MCF 10A (cell line): ENCODE data around the gene ARHGAP42. TPM values are rescaled to one million over a fixed set of nuclear protein-coding genes. Genes with fewer than 3 reads are reported as not detected.

Experiments used
- BruUV-seq: library from RNA; stranded (reverse); fragments of 400-500 nt; replicated peaks from 2 replicates; lab custom pipeline; 2021; lab: Mats Ljungman, UMichigan
- CTCF ChIA-PET: fragments of 300-600 bp; sonication (Branson Sonifier 250); formaldehyde crosslinking; extraction: SDS; loops from one replicate; lab custom pipeline; 2021; ENCODE audit warnings: antibody characterized with exemption, inconsistent platforms; lab: Yijun Ruan, JAX
- POLR2A ChIA-PET: fragments of 300-600, 350-650 bp; sonication (Branson Sonifier 250); formaldehyde crosslinking; extraction: SDS; loops from one replicate; lab custom pipeline; 2020; ENCODE audit warnings: antibody characterized with exemption, inconsistent platforms; lab: Yijun Ruan, JAX
- DNase-seq: peaks from one replicate; pipeline ENCODE4 v3.0.0-alpha.2; 2018; ENCODE audit not compliant: unreplicated experiment
- H3K27ac Mint-ChIP-seq: one replicate; pipeline ENCODE4 v1.8.0; 2022; ENCODE audit warnings: mild to moderate bottlenecking, low read depth, mixed read lengths; ENCODE audit not compliant: unreplicated experiment
- H3K27me3 Mint-ChIP-seq: one replicate; pipeline ENCODE4 v1.8.0; 2022; ENCODE audit warnings: mixed read lengths; ENCODE audit not compliant: insufficient read depth, unreplicated experiment
- H3K36me3 Mint-ChIP-seq: one replicate; pipeline ENCODE4 v1.8.0; 2022; ENCODE audit warnings: mild to moderate bottlenecking, moderate library complexity, mixed read lengths; ENCODE audit not compliant: insufficient read depth, unreplicated experiment
- H3K4me1 Mint-ChIP-seq: one replicate; pipeline ENCODE4 v1.8.0; 2022; ENCODE audit warnings: mixed read lengths; ENCODE audit not compliant: insufficient read depth, unreplicated experiment
- H3K4me3 Mint-ChIP-seq: one replicate; pipeline ENCODE4 v1.8.0; 2022; ENCODE audit warnings: mild to moderate bottlenecking, moderate library complexity, mixed read lengths; ENCODE audit not compliant: unreplicated experiment
- H3K9me3 Mint-ChIP-seq: one replicate; pipeline ENCODE4 v1.8.0; 2022; ENCODE audit warnings: mixed read lengths; ENCODE audit not compliant: unreplicated experiment
- intact Hi-C: fragments of 100-400 bp; cut with micrococcal nuclease; formaldehyde crosslinking; loops from 2 replicates; pipeline ENCODE4 v1.14.1; 2022
- total RNA-seq: library from RNA; stranded (reverse); gene quantifications from 2 replicates; pipeline ENCODE4 v1.2.3, GENCODE V29; 2022
- TF ChIP-seq, protein P1 (sequence below): fragments of 200-600 bp; IDR thresholded peaks from one replicate; pipeline ENCODE4 v1.8.0; 2022; ENCODE audit warnings: antibody characterized with exemption, mild to moderate bottlenecking; ENCODE audit not compliant: unreplicated experiment

Gene ARHGAP42
- total RNA-seq, 1 experiment from 2014 or later, result 2.5 TPM

DNA sequence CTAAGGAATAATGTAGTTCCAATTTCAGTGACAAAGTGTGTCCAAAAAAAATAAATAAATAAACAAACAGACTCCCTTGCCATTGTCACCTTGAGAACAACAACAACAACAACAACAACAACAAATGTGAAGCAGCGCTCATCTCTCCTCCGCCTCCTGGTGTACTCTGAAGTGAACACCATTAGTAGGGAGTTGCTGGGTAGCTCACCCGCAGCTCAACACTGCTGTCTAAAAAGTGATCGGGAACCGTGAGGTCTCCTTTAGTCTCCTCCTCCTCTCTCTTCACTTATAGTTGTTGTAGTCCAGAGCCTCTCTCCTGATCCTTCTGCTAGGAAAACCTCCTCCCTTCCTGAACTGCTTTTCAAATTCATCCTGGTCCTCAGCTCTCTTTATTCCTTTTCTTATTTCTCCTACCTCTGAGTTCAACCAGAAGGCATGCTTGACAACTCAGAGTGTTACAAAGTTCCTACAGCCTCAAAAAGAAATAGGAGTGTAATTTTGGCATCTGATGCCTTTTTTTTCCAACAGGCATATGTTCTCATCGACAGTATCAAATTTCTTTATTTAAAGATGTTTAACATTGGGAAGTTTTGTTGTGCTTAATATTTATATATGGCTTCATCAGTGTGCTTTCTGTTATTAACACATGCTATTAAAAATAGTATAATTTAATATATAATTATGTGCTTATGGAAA, 227.5 kb downstream of the ARHGAP42 start:
- Mint-ChIP-seq H3K4me1 (no peaks in the 10 kb centered on the region), H3K27ac (no peak overlapping the region), H3K27me3 (no peaks in the 10 kb centered on the region), H3K9me3 (no peaks in the 10 kb centered on the region), H3K36me3 (no peaks in the 10 kb centered on the region), H3K4me3 (no peak overlapping the region)
- no peak for DNase-seq
- CTCF ChIA-PET, result no interaction called here
- intact Hi-C loops, result no loop called here
- POLR2A ChIA-PET, result interaction anchor here (0.7 kb wide), 1 partner anchor 30 kb away, joined by 4 read pairs; no protein-coding TSS in a partner anchor
- TF ChIP-seq, protein P1, sequence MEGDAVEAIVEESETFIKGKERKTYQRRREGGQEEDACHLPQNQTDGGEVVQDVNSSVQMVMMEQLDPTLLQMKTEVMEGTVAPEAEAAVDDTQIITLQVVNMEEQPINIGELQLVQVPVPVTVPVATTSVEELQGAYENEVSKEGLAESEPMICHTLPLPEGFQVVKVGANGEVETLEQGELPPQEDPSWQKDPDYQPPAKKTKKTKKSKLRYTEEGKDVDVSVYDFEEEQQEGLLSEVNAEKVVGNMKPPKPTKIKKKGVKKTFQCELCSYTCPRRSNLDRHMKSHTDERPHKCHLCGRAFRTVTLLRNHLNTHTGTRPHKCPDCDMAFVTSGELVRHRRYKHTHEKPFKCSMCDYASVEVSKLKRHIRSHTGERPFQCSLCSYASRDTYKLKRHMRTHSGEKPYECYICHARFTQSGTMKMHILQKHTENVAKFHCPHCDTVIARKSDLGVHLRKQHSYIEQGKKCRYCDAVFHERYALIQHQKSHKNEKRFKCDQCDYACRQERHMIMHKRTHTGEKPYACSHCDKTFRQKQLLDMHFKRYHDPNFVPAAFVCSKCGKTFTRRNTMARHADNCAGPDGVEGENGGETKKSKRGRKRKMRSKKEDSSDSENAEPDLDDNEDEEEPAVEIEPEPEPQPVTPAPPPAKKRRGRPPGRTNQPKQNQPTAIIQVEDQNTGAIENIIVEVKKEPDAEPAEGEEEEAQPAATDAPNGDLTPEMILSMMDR, result no peak
- no TSS peak for BruUV-seq

GRCh38 chr11:100918551-100919500, 231.7 kb downstream of the ARHGAP42 start:
- DNase-seq, result peak; percentile 51
- Mint-ChIP-seq H3K4me3 (no peak overlapping the region), H3K4me1 (peaks cover 7% of the 10 kb centered on the region), H3K27me3 (no peaks in the 10 kb centered on the region), H3K36me3 (no peaks in the 10 kb centered on the region), H3K9me3 (no peaks in the 10 kb centered on the region), H3K27ac (no peak overlapping the region)
- ChIA-PET POLR2A (no interaction called here), CTCF (interaction anchor here (0.6 kb wide), 1 partner anchor 1181 kb away, joined by 3 read pairs; no protein-coding TSS in a partner anchor)
- BruUV-seq, result no TSS peak
- TF ChIP-seq, protein P1, result no peak
- intact Hi-C loops, result no loop called here

- DNase-seq, result no peak
- intact Hi-C loops, result no loop called here
- no peaks in the 10 kb centered on the region for H3K36me3 Mint-ChIP-seq
- no TSS peak for BruUV-seq
- CTCF ChIA-PET, result interaction anchor here (0.7 kb wide), 1 partner anchor 1204 kb away, joined by 3 read pairs; no protein-coding TSS in a partner anchor
- TF ChIP-seq, protein P1, result no peak
- H3K4me3 Mint-ChIP-seq, result no peak overlapping the region
- no peak overlapping the region for H3K27ac Mint-ChIP-seq
- peaks cover 8% of the 10 kb centered on the region for H3K4me1 Mint-ChIP-seq
- H3K27me3 Mint-ChIP-seq, result no peaks in the 10 kb centered on the region
- POLR2A ChIA-PET, result no interaction called here
- no peaks in the 10 kb centered on the region for H3K9me3 Mint-ChIP-seq
Measured at GRCh38 chr11:100920593-100920992, 233.5 kb downstream of the ARHGAP42 start.

- DNase-seq, result no peak
- no peak overlapping the region for H3K4me3 Mint-ChIP-seq
- TF ChIP-seq, protein P1, result no peak
- H3K27me3 Mint-ChIP-seq, result no peaks in the 10 kb centered on the region
- POLR2A ChIA-PET, result no interaction called here
- no peak overlapping the region for H3K27ac Mint-ChIP-seq
- intact Hi-C loops, result no loop called here
- H3K9me3 Mint-ChIP-seq, result no peaks in the 10 kb centered on the region
- no peaks in the 10 kb centered on the region for H3K36me3 Mint-ChIP-seq
- BruUV-seq, result no TSS peak
- CTCF ChIA-PET, result interaction anchor here (0.6 to 1.5 kb wide), 5 partner anchors 9 to 345 kb away, joined by 3 to 8 read pairs (median 3); no protein-coding TSS in a partner anchor
- H3K4me1 Mint-ChIP-seq, result peaks cover 8% of the 10 kb centered on the region
Measured at GRCh38 chr11:100922121-100922520, 235.0 kb downstream of the ARHGAP42 start.
